NCI-H2171 treated with DMSO at 0.1 percent for 48 hours (cell line): ENCODE measurements around the gene MSL1.
"Not testable (repeated sequence)": the region's sequence is repeated elsewhere in the genome, so short reads cannot be mapped to it uniquely, and the experiment has no call there.

Experiments
- DNase-seq: peaks from one replicate; lab custom pipeline; 2025; lab: John Stamatoyannopoulos, UW

Gene MSL1

DNA sequence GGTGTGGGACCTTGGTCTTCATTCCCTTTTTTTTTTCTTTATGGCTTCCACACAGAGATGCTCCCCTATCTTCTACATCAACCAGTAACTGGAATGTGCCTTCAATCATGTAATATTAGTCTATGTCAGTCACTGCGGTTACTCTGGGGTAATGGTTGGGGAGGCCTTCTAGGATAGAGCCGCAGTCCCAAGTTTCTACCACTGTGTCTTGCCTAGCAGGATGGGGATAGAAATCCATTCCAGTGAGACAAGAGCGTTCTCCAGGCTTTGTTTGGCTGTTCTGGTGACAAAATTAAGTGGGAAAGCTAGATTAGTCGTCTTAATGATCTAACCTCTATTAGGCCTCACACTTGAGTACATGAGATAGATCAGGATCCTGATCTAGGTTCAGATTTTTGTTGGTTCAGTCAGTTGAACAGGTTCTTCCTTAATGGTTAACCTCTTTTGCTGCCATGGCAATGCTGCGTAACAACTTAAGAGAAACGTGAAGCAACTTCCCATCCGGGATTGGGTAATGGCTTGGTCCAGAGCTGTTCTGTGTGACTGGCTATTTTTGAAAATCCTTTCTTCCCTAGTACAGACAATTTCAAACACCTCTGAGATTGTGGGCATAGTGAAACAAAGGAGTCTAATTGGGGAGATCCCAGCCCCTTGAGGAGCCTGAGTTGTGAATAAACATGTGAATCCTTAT, 8.7 kb downstream of the MSL1 start:
- no peak for DNase-seq

- no peak for DNase-seq
Observed at GRCh38 chr17:40134184-40134583, 12.4 kb downstream of the MSL1 start.

DNA sequence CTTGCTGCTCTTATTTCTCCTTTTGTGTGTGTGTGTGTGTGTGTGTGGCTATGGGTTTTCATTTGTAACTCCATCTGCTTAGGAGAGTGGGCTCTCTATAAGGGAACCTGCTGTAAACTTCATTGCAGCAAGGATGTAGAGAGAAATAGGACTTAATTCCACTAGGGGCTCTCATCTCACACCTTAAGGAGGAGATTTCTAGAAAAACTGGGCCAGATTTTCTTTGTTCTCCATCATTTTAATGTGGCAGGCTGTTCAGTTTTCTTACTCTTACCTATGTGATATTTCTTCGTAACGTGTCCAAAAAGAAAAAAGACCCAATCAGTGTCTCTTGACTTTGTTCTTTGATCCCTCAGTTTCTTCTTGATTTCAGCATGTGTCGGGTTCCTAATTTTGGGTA, 14.0 kb downstream of the MSL1 start:
- DNase-seq, result no peak

GRCh38 chr17:40139566-40140058, 17.8 kb downstream of the MSL1 start:
- DNase-seq, result no peak

GRCh38 chr17:40143166-40143565, 21.4 kb downstream of the MSL1 start:
- not testable (repeated sequence) for DNase-seq

DNA sequence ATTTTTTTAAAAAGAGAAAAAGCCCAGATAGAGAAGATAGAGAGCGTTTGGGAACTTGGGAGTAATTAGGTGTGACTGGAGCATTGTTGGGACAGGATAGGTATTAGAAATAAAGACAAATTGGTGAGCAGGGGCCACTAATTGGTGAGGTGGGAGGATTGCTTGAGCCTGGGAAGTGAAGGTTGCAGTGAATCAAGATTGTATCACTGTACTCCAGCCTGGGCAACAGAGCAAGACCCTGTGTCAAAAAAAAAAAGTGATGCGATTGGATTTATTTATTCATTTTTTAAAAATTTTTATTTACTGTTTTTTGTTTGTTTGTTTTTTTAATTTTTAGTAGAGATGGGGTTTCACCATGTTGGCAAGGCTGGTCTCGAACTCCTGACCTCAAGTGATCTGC, 23.7 kb downstream of the MSL1 start:
- DNase-seq, result no peak

- no peak for DNase-seq
Observed at GRCh38 chr17:40148527-40148926, 26.8 kb downstream of the MSL1 start.

DNA sequence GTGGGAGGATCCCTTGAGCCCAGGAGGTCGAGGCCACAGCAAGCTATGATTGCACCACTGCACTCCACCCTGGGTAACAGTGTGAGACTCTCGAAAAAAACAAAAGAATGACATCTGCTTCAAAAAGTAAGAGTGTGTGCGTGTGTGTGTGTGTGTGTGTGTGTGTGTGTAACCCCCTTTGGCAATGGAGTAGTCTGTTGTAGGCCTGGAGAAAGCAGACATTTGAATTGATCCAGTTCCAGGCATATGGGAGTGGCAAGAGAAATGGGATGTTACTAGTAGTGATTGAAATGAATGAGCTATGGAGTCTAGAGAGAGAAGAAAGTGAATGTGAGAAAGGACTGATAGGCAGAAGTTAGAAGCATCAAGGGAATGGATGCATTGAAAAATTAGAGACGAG, 28.5 kb downstream of the MSL1 start:
- DNase-seq, result no peak

DNA sequence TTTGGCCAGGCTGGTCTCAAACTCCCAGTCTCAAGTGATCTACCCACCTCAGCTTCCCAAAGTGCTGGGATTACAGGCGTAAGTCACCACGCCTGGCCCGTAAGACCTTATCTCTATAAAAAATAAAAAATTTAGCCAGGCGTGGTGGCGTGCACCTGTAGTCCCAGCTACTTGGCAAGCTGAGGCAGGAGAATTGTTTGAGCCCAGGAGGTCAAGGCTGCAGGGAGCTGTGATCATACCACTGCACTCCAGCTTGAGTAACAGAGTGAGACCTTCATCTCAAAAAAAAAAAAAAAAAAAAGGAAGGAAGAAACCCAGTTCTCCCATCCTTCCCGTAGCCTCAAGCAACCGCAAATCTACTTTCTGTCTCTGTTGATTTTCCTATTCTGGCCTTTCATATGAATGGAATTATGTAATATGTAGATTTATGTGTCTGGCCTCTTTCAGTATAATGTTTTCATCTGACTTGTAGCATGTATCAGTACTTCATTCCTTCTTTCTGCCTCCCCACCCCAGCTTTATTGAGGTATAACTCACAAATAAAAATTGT, 29.7 kb downstream of the MSL1 start:
- no peak for DNase-seq

GRCh38 chr17:40153603-40154236, 31.9 kb downstream of the MSL1 start:
- DNase-seq, result no peak

- DNase-seq, result no peak
Observed at GRCh38 chr17:40157973-40158372, 36.2 kb downstream of the MSL1 start.

GRCh38 chr17:40158438-40159013, 36.8 kb downstream of the MSL1 start:
- DNase-seq, result no peak

DNA sequence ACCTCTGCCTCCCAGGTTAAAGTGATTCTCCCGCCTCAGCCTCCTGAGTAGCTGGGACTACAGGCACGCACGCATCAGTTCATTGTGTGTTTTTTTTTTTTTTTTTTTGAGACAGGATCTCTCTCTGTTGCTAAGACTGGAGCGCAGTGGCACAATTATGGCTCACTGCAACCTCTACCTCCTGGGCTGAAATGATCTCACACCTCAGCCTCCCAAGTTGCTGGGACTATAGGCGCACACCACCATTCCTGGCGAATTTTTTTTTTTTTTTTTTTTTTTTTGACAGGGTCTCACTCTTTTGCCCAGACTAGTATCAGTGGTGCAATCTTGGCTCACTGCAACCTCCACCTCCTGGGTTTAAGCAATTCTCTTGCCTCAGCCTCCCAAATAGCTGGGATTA, 37.7 kb downstream of the MSL1 start:
- no peak for DNase-seq

GRCh38 chr17:40167685-40168261, 46.0 kb downstream of the MSL1 start:
- no peak for DNase-seq

- DNase-seq, result peak; percentile 62
Observed at GRCh38 chr17:40168262-40168832, 46.6 kb downstream of the MSL1 start.

DNA sequence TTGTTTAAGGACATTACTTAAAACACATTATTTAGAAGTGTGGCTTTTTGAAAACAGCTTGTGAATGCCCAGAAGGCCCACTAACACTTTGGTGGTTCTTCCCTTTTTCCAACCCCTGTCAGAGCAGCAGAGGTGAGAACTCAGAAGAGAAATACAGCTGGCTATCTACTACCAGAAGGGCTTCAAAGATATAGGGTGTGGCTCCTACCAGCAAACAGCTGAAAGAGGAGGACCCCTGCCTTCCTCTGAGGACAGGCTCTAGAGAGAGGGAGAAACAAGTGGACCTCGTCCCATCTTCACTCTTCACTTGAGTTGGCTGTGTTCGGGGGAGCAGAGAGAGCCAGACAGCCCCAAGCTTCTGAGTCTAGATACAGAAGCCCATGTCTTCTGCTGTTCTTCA, 48.6 kb downstream of the MSL1 start:
- no peak for DNase-seq

DNA sequence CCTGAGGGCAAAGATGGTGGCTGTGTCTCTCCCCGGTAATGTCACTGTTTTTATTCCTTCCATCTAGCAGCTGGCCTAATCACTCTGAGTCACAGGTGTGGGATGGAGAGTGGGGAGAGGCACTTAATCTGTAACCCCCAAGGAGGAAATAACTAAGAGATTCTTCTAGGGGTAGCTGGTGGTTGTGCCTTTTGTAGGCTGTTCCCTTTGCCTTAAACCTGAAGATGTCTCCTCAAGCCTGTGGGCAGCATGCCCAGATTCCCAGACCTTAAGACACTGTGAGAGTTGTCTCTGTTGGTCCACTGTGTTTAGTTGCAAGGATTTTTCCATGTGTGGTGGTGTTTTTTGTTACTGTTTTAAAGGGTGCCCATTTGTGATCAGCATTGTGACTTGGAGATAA, 50.0 kb downstream of the MSL1 start:
- no peak for DNase-seq

- DNase-seq, result no peak
Observed at GRCh38 chr17:40173091-40173777, 51.5 kb downstream of the MSL1 start.

- DNase-seq, result no peak
Observed at GRCh38 chr17:40173778-40174135, 52.0 kb downstream of the MSL1 start.

DNA sequence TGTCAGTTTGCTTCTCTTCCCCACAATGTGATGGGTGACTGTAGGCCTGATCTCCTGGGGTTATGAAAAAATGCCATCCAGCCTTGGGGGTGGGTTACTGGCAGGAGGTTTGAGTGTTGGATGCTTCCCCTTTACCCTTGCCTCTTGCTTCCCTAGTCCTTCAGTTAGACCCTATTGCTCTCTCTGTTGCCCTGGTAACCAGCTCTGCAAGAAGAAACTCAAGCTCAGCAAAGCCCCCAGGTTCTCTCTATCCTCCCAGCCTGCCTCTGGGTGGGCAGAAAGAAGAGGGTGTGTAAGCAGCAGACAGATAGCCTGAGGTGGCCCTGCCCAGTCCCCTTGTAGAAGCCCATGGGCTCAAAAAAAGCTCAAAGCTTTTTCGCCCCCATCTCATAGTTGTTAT, 52.7 kb downstream of the MSL1 start:
- no peak for DNase-seq

DNA sequence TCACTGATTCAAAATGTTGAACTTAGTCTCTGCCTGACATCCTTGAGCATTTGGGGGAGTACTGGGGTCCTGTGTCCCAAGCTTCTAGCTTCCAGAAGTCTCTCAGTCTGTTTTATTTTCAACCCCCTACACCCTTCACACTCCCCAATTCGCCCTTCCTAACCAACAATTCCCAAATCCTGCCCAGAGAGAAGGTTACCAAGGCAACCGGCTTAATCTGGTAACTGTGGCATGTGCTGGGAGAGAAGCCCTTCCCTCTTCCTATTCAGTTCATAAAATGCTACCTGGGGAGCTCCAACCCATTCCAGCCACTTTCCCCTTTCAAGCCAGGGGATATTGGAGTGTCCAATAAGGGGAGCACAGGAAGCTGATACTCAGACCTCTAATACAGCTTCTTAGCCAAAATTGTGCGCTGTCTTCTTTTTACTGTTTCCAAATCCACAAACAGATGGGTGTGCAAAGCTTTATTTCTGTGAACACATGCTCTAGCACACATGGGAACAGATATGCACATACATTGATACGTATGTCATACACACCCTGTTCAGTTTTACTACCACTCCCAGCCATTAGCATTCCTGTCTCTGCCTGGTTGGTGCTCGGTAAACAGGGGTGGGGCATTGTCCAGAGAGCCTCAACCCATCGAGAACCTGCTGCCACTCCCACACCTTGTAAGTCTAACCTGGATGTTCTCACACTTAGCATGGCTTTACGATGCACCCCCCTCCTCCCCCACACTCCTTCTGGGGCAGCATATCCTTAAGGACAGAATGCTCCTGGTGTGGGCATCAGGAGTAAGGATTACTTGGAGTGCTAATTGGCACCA, 54.4 kb downstream of the MSL1 start:
- DNase-seq, result peak; percentile 84
